K562 (cell line): ENCODE data around the gene HDAC5. TPM values are rescaled to one million over a fixed set of nuclear protein-coding genes. Genes with fewer than 3 reads are reported as not detected.

Experiments used
- ATAC-seq: fragments of 200-7000 bp; cut with Tn5 transposase; 3 replicates; pipeline ENCODE4 v1.9.1; 2020; ENCODE audit warnings: moderate library complexity
- BruUV-seq: library from RNA; stranded (reverse); fragments of 400-500 nt; replicated peaks from 2 replicates; lab custom pipeline; 2021; lab: Mats Ljungman, UMichigan
- CTCF ChIA-PET: fragments of 300-600 bp; formaldehyde crosslinking; extraction: SDS; loops from one replicate; lab custom pipeline; 2021; ENCODE audit warnings: low intra/inter-chr PET ratio; lab: Yijun Ruan, JAX
- POLR2A ChIA-PET: fragments of 300-600, 350-650 bp; sonication (Branson Sonifier 250); formaldehyde crosslinking; extraction: SDS; loops from one replicate; lab custom pipeline; 2021; ENCODE audit warnings: antibody characterized with exemption, inconsistent platforms; lab: Yijun Ruan, JAX
- DNase-seq, 4 experiments: peaks; one replicate each; pipeline versions ENCODE4 v3.0.0 to v3.0.0-alpha.2; 2011 to 2018; ENCODE audit warnings: low spot score in 3 of 4, mixed read lengths in 3 of 4; ENCODE audit errors: extremely low read depth in 1 of 4
- FAIRE-seq: peaks from 2 replicates; lab custom pipeline; 2011; peaks lifted over from hg19 to GRCh38; lab: Jason Lieb, UNC
- H2AFZ ChIP-seq: 2 replicates; pipeline ENCODE4 v1.6.0; 2011; ENCODE audit warnings: low read depth, low read length, control low read depth, inconsistent platforms
- H3K27ac ChIP-seq: fragments of 200-600 bp; 3 replicates; pipeline ENCODE4 v1.8.0; 2011; ENCODE audit warnings: low read depth, mild to moderate bottlenecking, control low read depth, inconsistent platforms, low read length, moderate library complexity, mixed read lengths; ENCODE audit errors: extremely low read depth
- H3K27me3 ChIP-seq, 2 experiments: fragments of 300-600 bp in 1 of 2; 2 replicates in 1 of 2; 3 replicates in 1 of 2; pipeline versions ENCODE4 v1.6.0 to v1.8.0; 2011; ENCODE audit warnings: inconsistent platforms in 2 of 2, low read length in 2 of 2, mild to moderate bottlenecking in 1 of 2, mixed read lengths in 1 of 2, moderate library complexity in 1 of 2; ENCODE audit not compliant: control insufficient read depth in 2 of 2, insufficient read depth in 2 of 2
- H3K36me3 ChIP-seq: fragments of 300-600 bp; 3 replicates; pipeline ENCODE4 v1.8.0; 2011; ENCODE audit warnings: mild to moderate bottlenecking, low read length, inconsistent platforms; ENCODE audit not compliant: control insufficient read depth, insufficient read depth
- H3K4me1 ChIP-seq, 2 experiments: fragments of 200-600 bp in 1 of 2; replicated peaks in 1 of 2; 2 replicates in 1 of 2; 3 replicates in 1 of 2; pipeline versions ENCODE4 v1.5.1 to v1.8.0; 2011; ENCODE audit warnings: inconsistent platforms in 2 of 2, low read length in 2 of 2, mild to moderate bottlenecking in 1 of 2, mixed read lengths in 1 of 2, moderate library complexity in 1 of 2; ENCODE audit not compliant: control insufficient read depth in 2 of 2, insufficient read depth in 2 of 2
- H3K4me2 ChIP-seq: 2 replicates; pipeline ENCODE4 v1.6.1; 2011; ENCODE audit warnings: low read length, control low read depth, inconsistent platforms, mixed read lengths; ENCODE audit not compliant: insufficient read depth
- H3K4me3 ChIP-seq: fragments of 200-600 bp; sonication (generic), shearing (Covaris generic); 2 replicates; pipeline ENCODE4 v1.5.1; 2016; ENCODE audit warnings: control low read depth, inconsistent platforms
- H3K79me2 ChIP-seq: fragments of 200-600 bp; 3 replicates; pipeline ENCODE4 v1.8.0; 2011; ENCODE audit warnings: low read length, inconsistent platforms; ENCODE audit not compliant: control insufficient read depth, insufficient read depth
- H3K9ac ChIP-seq, 2 experiments: 2 replicates each; pipeline versions ENCODE4 v1.6.0 to v1.6.1; 2011; ENCODE audit warnings: low read depth in 2 of 2, low read length in 2 of 2, control low read depth in 1 of 2, inconsistent platforms in 1 of 2, mild to moderate bottlenecking in 1 of 2, mixed read lengths in 1 of 2; ENCODE audit not compliant: insufficient read depth in 1 of 2
- H3K9me1 ChIP-seq: one replicate; pipeline ENCODE4 v1.6.0; 2011; ENCODE audit warnings: inconsistent platforms, mild to moderate bottlenecking, low read length, moderate library complexity; ENCODE audit not compliant: control insufficient read depth, insufficient read depth
- H3K9me3 ChIP-seq: replicated peaks from 2 replicates; pipeline ENCODE4 v1.5.1; 2011; ENCODE audit warnings: low read depth, low read length, inconsistent platforms; ENCODE audit not compliant: control insufficient read depth, insufficient read depth
- H4K20me1 ChIP-seq: replicated peaks from 2 replicates; pipeline ENCODE4 v1.6.1; 2011; ENCODE audit warnings: low read length, inconsistent platforms, mixed read lengths; ENCODE audit not compliant: control insufficient read depth, insufficient read depth
- DMBX1 ChIP-seq: fragments of 250-450 bp; sonication (Bioruptor Pico); IDR thresholded peaks from 2 replicates; pipeline ENCODE4 v1.8.0; 2022; ENCODE audit warnings: inconsistent platforms, mild to moderate bottlenecking, moderate library complexity, borderline replicate concordance
- ELF4 ChIP-seq: fragments of 450-650 bp; formaldehyde crosslinking; IDR thresholded peaks from 2 replicates; pipeline ENCODE4 v1.4.0; 2022; ENCODE audit warnings: missing genetic modification characterization
- FOXP4 ChIP-seq: sonication (generic); formaldehyde crosslinking; IDR thresholded peaks from 2 replicates; pipeline ENCODE4 v1.8.0; 2022; ENCODE audit warnings: mild to moderate bottlenecking, missing genetic modification reagents, borderline replicate concordance
- KLF10 ChIP-seq: fragments of 250-450 bp; sonication (Bioruptor Pico); IDR thresholded peaks from 2 replicates; pipeline ENCODE4 v1.6.1; 2021; ENCODE audit warnings: matching md5 sums
- KLF6 ChIP-seq: fragments of 250-450 bp; sonication (Bioruptor Pico); IDR thresholded peaks from 2 replicates; pipeline ENCODE4 v1.4.0; 2020; ENCODE audit warnings: mild to moderate bottlenecking, moderate library complexity, borderline replicate concordance
- PHF8 ChIP-seq: fragments of 200-600 bp; sonication (generic); IDR thresholded peaks from 2 replicates; pipeline ENCODE4 v1.6.1; 2012; ENCODE audit warnings: mixed run types, mild to moderate bottlenecking, inconsistent platforms, low read length, moderate library complexity, borderline replicate concordance
- SMC3 ChIP-seq: conservative IDR thresholded peaks from 2 replicates; pipeline ENCODE4 v1.6.1; 2011; ENCODE audit warnings: low read depth, low read length, improper control_type of control experiment; ENCODE audit not compliant: insufficient read depth
- ZNF384 ChIP-seq: IDR thresholded peaks from 2 replicates; pipeline ENCODE4 v1.6.1; 2012; ENCODE audit warnings: low read depth, low read length, improper control_type of control experiment
- ZNF407 ChIP-seq: fragments of 450-650 bp; IDR thresholded peaks from 2 replicates; pipeline ENCODE4 v1.6.1; 2016; ENCODE audit warnings: low read depth
- WGBS: fragments of 100-300 bp; shearing (Covaris generic); methylation state at CpG from one replicate; pipeline ENCODE4 v1.1.6; 2016; ENCODE audit warnings: low coverage, mixed read lengths; ENCODE audit not compliant: insufficient coverage; ENCODE audit errors: missing lambda C conversion rate; 5-methylcytosine and 5-hydroxymethylcytosine counted together
- in situ Hi-C: fragments of 300-500 bp; cut with MboI; formaldehyde crosslinking; loops from 4 replicates; pipeline ENCODE4 v1.15.0; 2018; ENCODE audit warnings: inconsistent platforms, mixed read lengths
- intact Hi-C: fragments of 100-400 bp; cut with micrococcal nuclease; formaldehyde crosslinking; loops from 2 replicates; pipeline ENCODE4 v1.14.2; 2022
- polyA plus RNA-seq, 8 experiments: library from polyadenylated mRNA; depleted of rRNA in 4 of 8; stranded (reverse) in 5 of 8; unstranded in 3 of 8; fragments of >200 nt; fragmentation: Nextera tagmentation in 2 of 8; fragmentation: Illumina TruSeq in 1 of 8; extraction: Ambion mirVana in 2 of 8; extraction: Trizol in 1 of 8; gene quantifications; 2 replicates each; pipeline versions ENCODE4 v1.2.1 to v1.2.3, GENCODE V29; 2011 to 2014; ENCODE audit warnings: inconsistent platforms in 1 of 8, missing spikeins in 1 of 8
- total RNA-seq, 7 experiments: library from RNA; depleted of rRNA in 6 of 7; stranded (reverse); fragments of >200 nt in 6 of 7; fragmentation: Illumina TruSeq in 2 of 7; extraction: Trizol in 2 of 7; gene quantifications; 2 replicates each; pipeline versions ENCODE4 v1.2.1 to v1.2.3, GENCODE V29; 2011 to 2021; ENCODE audit warnings: low replicate concordance in 1 of 7

The HDAC5 gene
- total and polyA plus RNA-seq, 9 of the 15 experiments (the other 6 are each of a cell fraction or from before 2014, with no cell fraction given) = 0.45 to 26.2 (median 16.4) TPM

GRCh38 chr17:44146375-44147346, 23.2 kb upstream of the HDAC5 start:
- H3K4me1 ChIP-seq = peaks cover 27 to 28% of the 10 kb centered on the region in 2 experiments; a peak in 4 of 5 replicates
- ChIA-PET POLR2A (interaction anchor here (0.6 to 4.0 kb wide), 6 partner anchors 9 to 240 kb away, joined by 3 to 20 read pairs (median 3); partner anchors contain the start of gene TMUB2), CTCF (no interaction called here)
- peaks cover 53% of the 10 kb centered on the region for H3K79me2 ChIP-seq
- no peaks in the 10 kb centered on the region for H3K9me3 ChIP-seq
- BruUV-seq = no TSS peak
- no peaks in the 10 kb centered on the region for H3K27me3 ChIP-seq
- ATAC-seq (no peak), FAIRE-seq (no peak), DNase-seq (peak in 1 of 4 experiments; percentile 18)
- H2AFZ ChIP-seq = no peak overlapping the region
- H4K20me1 ChIP-seq = peaks cover 13% of the 10 kb centered on the region; the same call in 1 of the 2 replicates
- H3K9me1 ChIP-seq = no peaks in the 10 kb centered on the region
- WGBS = 11% methylated on average over 2 of the region's 2 CpGs
- in situ Hi-C loops (no loop called here), intact Hi-C loops (no loop called here)
- no peak overlapping the region for H3K4me3 ChIP-seq
- no peak overlapping the region for H3K4me2 ChIP-seq
- no peak overlapping the region for H3K9ac ChIP-seq
- no peak overlapping the region for H3K27ac ChIP-seq
- peaks cover 65% of the 10 kb centered on the region for H3K36me3 ChIP-seq
- TF ChIP-seq DMBX1 (CRISPR knock-in tag) (no peak), KLF10 (CRISPR knock-in tag) (no peak), PHF8 (no peak), ZNF384 (no peak), FOXP4 (CRISPR knock-in tag) (no peak), ELF4 (CRISPR knock-in tag) (no peak), ZNF407 (no peak), SMC3 (no peak), KLF6 (no peak)
